Muscle layer of colon (tissue), 2 donors: ENCODE results near the gene TPM4.

Experiments used
- H3K27ac ChIP-seq: one replicate; pipeline ENCODE4 v1.7.0; 2013; ENCODE audit warnings: low read depth, mild to moderate bottlenecking, low read length, moderate library complexity
- H3K27me3 ChIP-seq, 2 donors: one replicate each; pipeline ENCODE4 v1.7.0; 2013; ENCODE audit warnings: low read length in 2 of 2, mild to moderate bottlenecking in 2 of 2; ENCODE audit not compliant: insufficient read depth in 2 of 2, control insufficient read depth in 1 of 2
- H3K36me3 ChIP-seq: one replicate; pipeline ENCODE4 v1.7.0; 2013; ENCODE audit warnings: mild to moderate bottlenecking, low read length; ENCODE audit not compliant: insufficient read depth
- H3K4me1 ChIP-seq: one replicate; pipeline ENCODE4 v1.7.0; 2013; ENCODE audit warnings: mild to moderate bottlenecking, low read length; ENCODE audit not compliant: insufficient read depth
- H3K4me3 ChIP-seq, 2 donors: one replicate each; pipeline ENCODE4 v1.7.0; 2013; ENCODE audit warnings: low read length in 2 of 2, low read depth in 1 of 2, mild to moderate bottlenecking in 1 of 2, moderate library complexity in 1 of 2
- H3K9ac ChIP-seq: one replicate; pipeline ENCODE4 v1.7.0; 2013; ENCODE audit warnings: low read length
- H3K9me3 ChIP-seq: one replicate; pipeline ENCODE4 v1.7.0; 2013; ENCODE audit warnings: mild to moderate bottlenecking, low read length
- donor health status: abdominal sarcoma.
- donor health status: Adenocarcinoma of cecum.

TPM4 gene

GRCh38 chr19:16139752-16140151 is 63.5 kb downstream of the TPM4 start:
- Histone ChIP-seq H3K27ac (no peak overlapping the region), H3K4me3 (no peak overlapping the region), H3K27me3 (no peaks in the 10 kb centered on the region), H3K9me3 (no peaks in the 10 kb centered on the region), H3K36me3 (no peaks in the 10 kb centered on the region), H3K4me1 (no peaks in the 10 kb centered on the region), H3K9ac (no peak overlapping the region)

- no peak overlapping the region for H3K4me3 ChIP-seq
- H3K9me3 ChIP-seq: no peaks in the 10 kb centered on the region
- no peak overlapping the region for H3K27ac ChIP-seq
- H3K27me3 ChIP-seq: no peaks in the 10 kb centered on the region
- no peaks in the 10 kb centered on the region for H3K36me3 ChIP-seq
- H3K9ac ChIP-seq: no peak overlapping the region
- H3K4me1 ChIP-seq: no peaks in the 10 kb centered on the region
Measured at GRCh38 chr19:16141043-16141442, 64.7 kb downstream of the TPM4 start.

DNA sequence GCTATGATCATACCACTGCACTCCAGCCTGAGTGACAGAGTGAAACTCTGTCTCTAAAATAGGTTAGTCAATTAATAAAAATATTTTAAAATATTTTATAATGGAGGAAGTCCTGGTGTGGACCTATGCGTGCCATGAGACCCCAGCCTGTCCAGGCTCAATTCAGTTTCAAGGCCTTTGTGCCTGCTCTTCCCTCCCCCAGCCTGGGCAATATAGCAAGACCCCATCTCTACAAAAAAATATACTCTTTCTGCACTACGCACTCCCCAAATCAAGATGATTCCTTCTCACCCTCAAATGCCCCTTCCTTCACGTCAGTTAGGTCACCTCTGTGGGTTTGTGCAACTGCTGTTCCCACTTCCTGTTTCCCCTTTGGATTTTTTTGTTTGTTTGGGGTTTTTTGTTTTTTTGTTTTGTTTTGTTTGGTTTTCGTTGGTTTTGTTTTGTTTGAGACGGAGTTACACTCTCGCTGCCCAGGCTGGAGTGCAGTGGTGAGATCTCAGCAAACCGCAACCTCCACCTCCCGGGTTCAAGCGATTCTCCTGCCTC is 65.8 kb downstream of the TPM4 start:
- Histone ChIP-seq H3K9me3 (no peaks in the 10 kb centered on the region), H3K4me3 (no peak overlapping the region), H3K4me1 (no peaks in the 10 kb centered on the region), H3K27ac (no peak overlapping the region), H3K36me3 (no peaks in the 10 kb centered on the region), H3K27me3 (no peaks in the 10 kb centered on the region), H3K9ac (no peak overlapping the region)

DNA sequence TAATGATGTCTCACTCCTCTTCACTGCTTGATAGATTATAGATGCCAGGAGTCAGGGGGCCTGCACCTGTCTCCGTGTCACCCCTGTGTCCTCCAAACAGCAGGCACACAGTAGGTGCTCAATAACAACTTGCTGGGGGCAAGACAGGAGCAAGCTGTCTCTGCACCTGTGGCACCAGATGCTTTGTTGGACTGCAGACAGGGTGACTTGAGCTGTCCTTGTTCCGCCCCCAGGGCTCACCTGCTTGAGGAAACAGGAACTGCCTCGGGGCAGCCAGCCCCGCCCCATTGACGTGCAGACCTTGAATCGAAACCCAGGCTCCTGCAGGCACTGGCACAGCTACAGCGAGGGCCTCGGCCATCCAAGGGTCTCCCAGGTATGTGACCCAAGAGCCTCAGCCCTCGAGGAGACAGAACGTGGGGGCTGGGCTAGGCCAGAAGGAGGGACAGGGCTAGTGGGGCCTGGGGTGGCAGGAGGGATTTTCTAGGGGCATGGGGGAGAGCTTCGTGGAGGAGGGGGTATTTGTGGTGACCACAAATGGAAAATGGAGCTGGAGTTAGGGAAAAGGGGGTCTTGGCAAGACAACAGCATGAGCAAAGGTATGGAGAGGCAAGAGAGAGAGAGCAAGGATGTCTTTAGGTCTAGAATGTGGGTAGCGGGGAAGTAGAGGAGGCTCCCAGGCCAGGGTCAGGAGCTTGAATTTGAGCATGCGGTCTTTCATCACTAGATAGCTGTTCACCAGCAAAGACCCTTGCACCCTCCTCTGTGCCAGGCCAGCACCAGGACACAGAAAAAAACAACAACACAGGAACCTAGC is 67.3 kb downstream of the TPM4 start, which contains the start of gene HSH2D:
Gene HSH2D (plus strand): TSS at position 287 of the 817 bp plus-strand sequence. CDS start 5,066 bp downstream, outside the sequence.
- no peak within 1 kb of the TSS for H3K27ac ChIP-seq
- no peaks in the 10 kb centered on the region for H3K9me3 ChIP-seq
- no peak within 1 kb of the TSS for H3K4me3 ChIP-seq
- no peaks in the 10 kb centered on the region for H3K4me1 ChIP-seq
- H3K36me3 ChIP-seq: no peaks in the 10 kb centered on the region
- H3K9ac ChIP-seq: no peak within 1 kb of the TSS
- H3K27me3 ChIP-seq: no peaks in the 10 kb centered on the region

GRCh38 chr19:16144216-16144581 is 67.9 kb downstream of the TPM4 start:
- Histone ChIP-seq H3K4me1 (no peaks in the 10 kb centered on the region), H3K36me3 (no peaks in the 10 kb centered on the region), H3K4me3 (no peak overlapping the region), H3K9me3 (no peaks in the 10 kb centered on the region), H3K27me3 (no peaks in the 10 kb centered on the region), H3K27ac (no peak overlapping the region), H3K9ac (no peak overlapping the region)

DNA sequence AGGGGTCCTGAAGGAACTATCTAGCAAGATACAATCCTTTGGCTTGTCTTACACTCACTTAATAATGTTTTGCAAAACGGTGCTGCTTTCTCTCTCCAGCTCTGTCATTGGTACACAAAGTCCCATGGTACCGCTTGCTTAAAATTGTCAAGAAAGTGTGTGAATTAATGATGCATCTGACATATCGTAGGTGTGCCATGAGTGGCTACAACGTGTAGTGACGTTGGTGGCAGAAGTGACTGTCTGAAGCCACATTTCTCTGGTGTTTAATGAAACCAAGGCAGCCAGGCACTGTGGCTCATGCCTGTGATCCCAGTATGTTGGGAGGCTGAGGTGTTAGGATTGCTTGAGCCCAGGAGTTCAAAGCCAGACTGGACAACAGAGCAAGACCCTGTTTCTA is 69.8 kb downstream of the TPM4 start:
- no peak overlapping the region for H3K9ac ChIP-seq
- H3K27me3 ChIP-seq: no peaks in the 10 kb centered on the region
- no peaks in the 10 kb centered on the region for H3K4me1 ChIP-seq
- H3K36me3 ChIP-seq: no peaks in the 10 kb centered on the region
- no peaks in the 10 kb centered on the region for H3K9me3 ChIP-seq
- no peak overlapping the region for H3K4me3 ChIP-seq
- no peak overlapping the region for H3K27ac ChIP-seq

- Histone ChIP-seq H3K9me3 (no peaks in the 10 kb centered on the region), H3K36me3 (no peaks in the 10 kb centered on the region), H3K27ac (no peak overlapping the region), H3K9ac (no peak overlapping the region), H3K4me3 (no peak overlapping the region), H3K27me3 (no peaks in the 10 kb centered on the region), H3K4me1 (no peaks in the 10 kb centered on the region)
Measured at GRCh38 chr19:16148443-16149229, 72.3 kb downstream of the TPM4 start.
